HL-60 (cell line): ENCODE data around the gene RNF141.

Experiments used
- DNase-seq, 2 experiments: peaks; one replicate each; pipeline ENCODE4 v3.0.0-alpha.2; 2010 to 2020; ENCODE audit warnings: low read depth in 1 of 2, low spot score in 1 of 2
- H3K27ac ChIP-seq: fragments of 250-450 bp; sonication (Bioruptor Pico); replicated peaks from 2 replicates; pipeline ENCODE4 v1.5.1; 2020; ENCODE audit warnings: mild to moderate bottlenecking, moderate library complexity
- H3K27me3 ChIP-seq: fragments of 250-450 bp; sonication (Bioruptor Pico); 2 replicates; pipeline ENCODE4 v1.5.1; 2021; ENCODE audit warnings: mild to moderate bottlenecking, moderate library complexity; ENCODE audit not compliant: insufficient read depth, poor library complexity, severe bottlenecking
- H3K4me3 ChIP-seq: replicated peaks from 2 replicates; pipeline ENCODE4 v1.5.1; 2011; ENCODE audit warnings: mild to moderate bottlenecking, control low read depth, low read length; ENCODE audit not compliant: insufficient read depth
- CTCF ChIP-seq: IDR thresholded peaks from one replicate; pipeline ENCODE4 v1.5.1; 2011; ENCODE audit warnings: low read length, control low read depth, inconsistent platforms; ENCODE audit not compliant: insufficient read depth
- GABPA ChIP-seq: IDR thresholded peaks from 2 replicates; pipeline ENCODE4 v1.6.1; 2012; ENCODE audit warnings: low read depth
- POLR2AphosphoS5 ChIP-seq: IDR thresholded peaks from 2 replicates; pipeline ENCODE4 v1.6.1; 2012; ENCODE audit warnings: low read depth
- REST ChIP-seq: IDR thresholded peaks from 2 replicates; pipeline ENCODE4 v1.6.1; 2012; ENCODE audit warnings: low read depth; ENCODE audit not compliant: insufficient replicate concordance
- SPI1 ChIP-seq: IDR thresholded peaks from 2 replicates; pipeline ENCODE4 v1.6.1; 2012; ENCODE audit warnings: low read depth, mild to moderate bottlenecking, borderline replicate concordance

Gene RNF141

GRCh38 chr11:10524471-10524870 is 16.5 kb downstream of the RNF141 start:
- Histone ChIP-seq H3K4me3 (no peak overlapping the region), H3K27me3 (no peaks in the 10 kb centered on the region), H3K27ac (no peak overlapping the region)
- TF ChIP-seq SPI1 (no peak), GABPA (no peak), POLR2AphosphoS5 (no peak), CTCF (no peak), REST (no peak)
- no peak for DNase-seq

GRCh38 chr11:10522921-10523320 is 18.1 kb downstream of the RNF141 start:
- no peak for DNase-seq
- TF ChIP-seq REST (no peak), CTCF (no peak), POLR2AphosphoS5 (no peak), SPI1 (no peak), GABPA (no peak)
- Histone ChIP-seq H3K27me3 (no peaks in the 10 kb centered on the region), H3K4me3 (no peak overlapping the region), H3K27ac (no peak overlapping the region)

- H3K27me3 ChIP-seq = no peaks in the 10 kb centered on the region
- no peak overlapping the region for H3K27ac ChIP-seq
- H3K4me3 ChIP-seq = no peak overlapping the region
Observed at GRCh38 chr11:10522276-10522675, 18.7 kb downstream of the RNF141 start.

More at GRCh38 chr11:10522276-10522675, 18.7 kb downstream of the RNF141 start:
- no peak for DNase-seq
- no peak for TF ChIP-seq POLR2AphosphoS5
- no peak for TF ChIP-seq SPI1
- no peak for TF ChIP-seq REST
- no peak for TF ChIP-seq GABPA
- no peak for TF ChIP-seq CTCF
